ENCODE measurements around the gene CCDC88C.

GRCh38 chr14:91294153-91294552 lies 123.5 kb downstream of the CCDC88C start:
- TF ChIP-seq POLR2A (IDR thresholded peaks at IDR 0.05) (no peak), CTCF (IDR thresholded peaks at IDR 0.05) (no peak), EP300 (IDR thresholded peaks at IDR 0.05) (no peak)
